Lower leg skin (tissue), 3 donors: Measurements from ENCODE around the gene PEX3.

Experiments
- CTCF ChIP-seq, 3 donors: fragments of 450-650 bp; IDR thresholded peaks; one replicate each; pipeline ENCODE4 v1.5.1; 2016; ENCODE audit warnings: antibody characterized with exemption in 3 of 3, mild to moderate bottlenecking in 3 of 3, moderate library complexity in 2 of 3
- POLR2A ChIP-seq, 2 donors: fragments of 450-650 bp; IDR thresholded peaks; one replicate each; pipeline ENCODE4 v1.6.1; 2016 to 2017; ENCODE audit warnings: antibody characterized with exemption in 2 of 2, mild to moderate bottlenecking in 1 of 2, moderate library complexity in 1 of 2

- TF ChIP-seq CTCF (IDR thresholded peaks at IDR 0.05) (no peak), POLR2A (IDR thresholded peaks at IDR 0.05) (no peak)
Observed at GRCh38 chr6:143476545-143476944, 25.9 kb downstream of the PEX3 start.
